ENCODE results near the gene RFC5. TPM values are rescaled to one million over a fixed set of nuclear protein-coding genes. Genes with fewer than 3 reads are reported as not detected.
"Not testable (repeated sequence)": the region's sequence is repeated elsewhere in the genome, so short reads cannot be mapped to it uniquely, and the experiment has no call there.

Gene RFC5
- total RNA-seq, 1 donor from 2014 or later = 10.0 TPM

DNA sequence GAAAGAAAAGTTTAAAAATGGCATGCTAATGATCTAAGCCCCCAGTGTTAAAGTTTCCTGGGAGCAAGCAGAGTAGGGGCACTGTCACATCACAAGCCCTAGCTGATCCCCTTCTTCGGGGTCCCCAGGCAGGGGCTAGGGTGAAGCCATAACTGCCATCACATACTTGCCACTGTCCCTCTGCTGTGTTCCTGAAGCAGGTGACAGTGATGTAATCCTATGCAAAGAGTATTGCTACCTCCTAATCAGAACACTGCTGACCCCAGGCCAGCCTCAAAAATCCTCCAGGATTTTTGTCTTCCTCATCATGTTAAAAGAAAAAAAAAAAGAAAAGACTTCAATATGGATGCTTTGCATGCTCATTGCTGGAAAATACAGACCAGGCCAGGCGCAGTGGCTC, 1.2 kb upstream of the RFC5 start:
- DNase-seq (ENCODE audit: extremely low read depth, low read depth, low spot score) = no peak

DNA sequence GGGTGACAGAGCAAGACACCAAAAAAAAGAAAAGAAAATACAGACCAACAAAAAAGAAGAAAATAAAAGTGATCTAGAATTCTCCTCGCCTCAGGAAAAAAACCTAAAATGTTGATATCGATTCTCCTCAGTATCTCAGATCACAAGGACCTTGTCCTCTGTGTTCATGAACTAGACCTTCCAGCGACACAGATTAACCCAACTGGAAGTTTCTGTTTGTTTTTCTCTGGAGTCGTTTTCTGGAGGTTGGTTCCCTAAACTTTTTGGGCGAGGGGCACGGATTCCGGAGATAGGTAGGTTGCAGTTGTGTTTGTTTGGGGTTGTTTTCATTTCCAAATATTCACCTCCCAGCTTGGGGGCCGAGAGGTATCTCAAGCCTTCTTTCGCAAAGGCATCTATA, 559 bp upstream of the RFC5 start:
- DNase-seq (ENCODE audit: extremely low read depth, low read depth, low spot score) = no peak

DNA sequence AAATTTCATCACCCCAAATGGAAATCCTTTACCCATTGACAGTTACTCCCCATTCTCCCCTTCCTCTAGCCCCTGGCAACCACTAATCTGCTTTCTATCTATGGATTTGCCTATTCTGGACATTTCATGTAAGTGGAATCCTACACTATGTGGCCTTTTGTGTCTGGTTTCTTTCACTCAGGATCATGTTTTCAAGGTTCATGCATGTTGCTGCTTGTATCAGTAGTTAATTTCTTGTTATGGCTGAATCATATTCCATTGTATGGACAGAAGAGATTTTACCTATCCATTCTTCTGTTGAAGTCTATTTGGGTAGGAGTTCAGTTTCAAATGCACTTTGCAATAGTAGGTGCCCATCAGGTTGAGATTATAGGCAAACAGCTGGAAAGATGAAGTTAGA, 1.4 kb downstream of the RFC5 start:
- DNase-seq (ENCODE audit: extremely low read depth, low read depth, low spot score) = no peak

DNA sequence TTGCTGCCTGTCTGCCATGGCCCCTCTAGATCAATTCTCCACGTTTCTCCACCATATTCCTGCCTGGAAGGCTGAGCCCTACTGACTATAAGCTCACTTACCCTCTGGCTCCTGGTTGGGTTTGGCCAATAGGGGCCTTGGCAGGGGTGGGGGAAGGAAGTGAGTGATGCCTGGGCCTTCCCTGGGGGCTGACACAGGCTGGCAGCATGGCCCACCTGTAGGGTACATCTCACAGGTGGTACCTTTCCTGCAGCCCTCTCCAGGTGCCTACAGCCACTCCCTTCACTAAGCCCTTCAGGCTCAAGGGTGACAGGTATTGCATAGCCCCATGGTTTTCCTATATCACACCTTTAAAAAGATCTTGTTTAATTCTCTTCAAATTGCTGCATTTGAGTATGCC, 3.5 kb downstream of the RFC5 start:
- no peak for DNase-seq (ENCODE audit: extremely low read depth, low read depth, low spot score)

DNA sequence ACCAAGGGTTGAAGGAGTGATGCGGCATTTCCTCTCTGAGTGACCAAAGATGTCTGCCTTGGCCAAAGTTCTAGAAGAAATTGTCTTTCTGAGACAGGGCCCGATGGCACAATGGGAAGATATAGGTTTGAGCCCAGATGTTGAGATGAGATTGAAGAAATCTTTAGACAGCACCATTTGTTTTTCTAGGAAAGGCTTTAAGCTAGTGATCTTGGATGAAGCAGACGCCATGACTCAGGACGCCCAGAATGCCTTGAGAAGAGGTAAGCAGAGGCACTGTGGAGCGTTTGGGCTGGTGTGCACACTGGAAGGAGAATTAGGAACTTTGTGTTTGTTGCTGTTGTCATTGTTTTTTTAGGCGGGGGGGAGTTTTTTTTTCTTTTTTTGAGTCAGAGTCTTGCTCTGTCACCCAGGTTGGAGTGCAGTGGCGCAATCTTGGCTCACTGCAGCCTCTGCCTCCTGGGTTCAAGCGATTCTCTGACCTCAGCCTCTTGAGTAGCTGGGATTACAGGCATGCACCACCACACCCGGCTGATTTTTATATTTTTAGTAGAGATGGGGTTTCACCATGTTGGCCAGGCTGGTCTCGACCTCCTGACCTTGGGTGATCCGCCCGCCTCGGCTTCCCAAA, 5.7 kb downstream of the RFC5 start:
- not testable (repeated sequence) for DNase-seq (ENCODE audit: extremely low read depth, low read depth, low spot score)

DNA sequence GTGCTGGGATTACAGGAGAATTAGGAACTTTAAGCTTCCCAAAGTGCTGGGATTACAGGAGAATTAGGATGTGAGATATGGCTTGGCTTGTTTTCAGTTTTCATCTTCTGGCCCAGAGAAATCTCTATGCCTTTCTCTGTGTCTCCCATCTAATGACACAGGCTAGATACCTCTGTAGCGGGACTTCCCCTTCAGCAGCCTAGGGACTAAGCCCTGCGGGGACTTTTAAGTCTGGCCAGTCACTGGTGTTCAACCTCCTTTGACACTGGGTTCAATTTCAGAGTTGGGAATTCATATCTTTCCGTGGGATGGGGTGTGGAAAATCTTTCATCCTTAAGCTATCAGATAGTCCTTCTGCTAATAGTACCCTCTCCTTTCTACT, 6.2 kb downstream of the RFC5 start:
- no peak for DNase-seq (ENCODE audit: extremely low read depth, low read depth, low spot score)

DNA sequence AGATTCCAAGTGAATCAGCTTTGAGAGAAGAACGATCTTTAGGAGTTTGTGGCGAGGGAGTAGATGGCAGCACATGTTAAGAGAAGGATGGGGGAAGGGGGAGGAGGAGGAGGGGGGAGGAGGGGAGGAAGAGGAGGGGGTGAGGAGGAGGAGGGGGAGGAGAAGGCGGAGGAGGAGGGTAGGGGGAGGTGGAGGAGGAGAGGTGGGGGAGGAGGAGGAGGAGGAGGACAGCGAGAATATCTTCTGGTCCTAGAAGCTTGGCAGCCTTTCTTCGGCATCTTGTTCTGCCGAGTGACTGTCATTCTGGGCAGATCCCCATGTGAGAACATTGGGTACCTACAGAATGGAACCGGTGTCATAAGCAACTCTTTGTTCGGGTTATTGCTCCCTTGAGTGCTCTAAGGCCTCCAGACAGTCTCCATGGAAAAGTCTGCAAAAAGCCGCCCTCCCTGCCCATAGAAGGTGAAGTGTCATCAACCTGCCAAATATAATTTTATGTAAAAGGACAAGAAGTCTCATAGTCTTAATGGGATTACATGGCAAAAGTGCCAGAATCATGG, 6.9 kb downstream of the RFC5 start:
- DNase-seq (ENCODE audit: extremely low read depth, low read depth, low spot score) = no peak

DNA sequence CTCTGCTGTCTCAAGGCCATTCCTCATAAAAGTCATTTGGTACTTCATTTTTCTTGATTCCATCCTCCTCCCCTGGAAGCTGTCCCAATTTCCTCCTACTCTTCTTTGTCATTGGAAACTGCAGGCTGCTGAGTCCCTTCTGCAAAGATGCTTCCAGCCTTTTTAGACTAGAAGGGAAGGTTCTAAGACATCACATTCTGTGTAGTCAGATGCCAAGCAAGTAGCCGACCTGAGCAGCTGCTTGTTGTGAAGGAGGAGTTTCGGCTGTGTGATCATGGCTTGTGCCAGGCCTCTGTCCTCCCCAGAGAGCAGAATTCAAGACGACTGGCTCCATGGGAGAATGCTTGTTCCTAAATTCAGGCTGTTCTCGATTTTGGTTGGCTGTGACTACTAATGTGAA, 8.7 kb downstream of the RFC5 start:
- no peak for DNase-seq (ENCODE audit: extremely low read depth, low read depth, low spot score)

DNA sequence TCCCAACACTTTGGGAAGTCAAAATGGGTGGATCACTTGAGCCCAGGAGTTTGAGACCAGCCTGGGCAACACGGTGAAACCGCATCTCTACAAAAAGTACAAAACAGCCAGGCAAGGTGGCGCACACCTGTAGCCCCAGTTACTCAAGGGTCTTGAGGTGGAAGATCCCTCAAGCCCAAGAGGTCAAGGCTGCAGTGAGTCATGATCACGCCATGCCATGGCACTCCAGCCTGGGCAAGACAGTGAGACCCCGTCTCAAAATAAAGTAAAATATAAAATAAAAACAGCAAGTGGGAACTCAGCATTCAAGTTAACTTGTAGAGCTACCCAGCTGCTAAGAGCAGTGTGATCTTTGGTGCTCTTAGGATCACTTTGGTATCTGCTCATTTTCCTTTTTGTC, 12.7 kb downstream of the RFC5 start:
- DNase-seq (ENCODE audit: extremely low read depth, low read depth, low spot score) = no peak

DNA sequence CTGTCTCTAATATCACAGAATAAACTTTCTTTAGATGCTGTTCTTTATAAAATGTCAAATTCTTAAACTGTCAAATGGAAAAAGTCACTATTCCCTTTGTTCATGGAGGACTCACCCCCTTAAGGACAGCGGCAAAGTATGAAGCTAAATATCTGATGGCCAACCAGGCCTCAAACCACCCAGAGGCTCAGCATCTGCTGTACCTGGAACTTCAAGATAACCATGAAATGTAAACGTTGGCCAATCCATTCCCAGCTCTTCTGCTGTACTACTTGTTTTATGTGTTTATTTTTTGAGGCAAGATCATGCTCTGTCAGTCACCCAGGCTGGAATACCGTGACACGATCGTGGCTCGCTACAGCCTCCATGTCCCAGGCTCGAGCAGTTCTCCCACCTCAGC, 15.7 kb downstream of the RFC5 start:
- DNase-seq (ENCODE audit: extremely low read depth, low read depth, low spot score) = no peak

DNA sequence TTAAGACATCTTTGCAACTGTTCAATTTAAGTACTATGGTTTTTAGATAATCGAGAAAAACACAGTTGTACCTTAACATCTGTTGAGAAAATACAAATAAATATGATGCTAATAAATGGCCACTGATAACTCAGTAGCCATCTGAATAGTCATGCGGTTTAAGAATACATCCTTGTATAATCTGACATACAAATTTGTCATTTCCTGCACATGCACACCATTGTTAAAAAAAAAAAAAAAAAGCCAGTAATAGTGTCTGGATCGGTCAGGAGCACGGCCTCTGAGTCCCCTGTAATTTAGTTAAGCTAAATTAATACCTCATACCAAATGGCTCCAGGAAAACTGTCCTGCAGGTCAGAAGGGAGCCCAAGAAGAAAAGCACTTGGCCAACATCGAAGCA, 16.8 kb downstream of the RFC5 start:
- no peak for DNase-seq (ENCODE audit: extremely low read depth, low read depth, low spot score)

DNA sequence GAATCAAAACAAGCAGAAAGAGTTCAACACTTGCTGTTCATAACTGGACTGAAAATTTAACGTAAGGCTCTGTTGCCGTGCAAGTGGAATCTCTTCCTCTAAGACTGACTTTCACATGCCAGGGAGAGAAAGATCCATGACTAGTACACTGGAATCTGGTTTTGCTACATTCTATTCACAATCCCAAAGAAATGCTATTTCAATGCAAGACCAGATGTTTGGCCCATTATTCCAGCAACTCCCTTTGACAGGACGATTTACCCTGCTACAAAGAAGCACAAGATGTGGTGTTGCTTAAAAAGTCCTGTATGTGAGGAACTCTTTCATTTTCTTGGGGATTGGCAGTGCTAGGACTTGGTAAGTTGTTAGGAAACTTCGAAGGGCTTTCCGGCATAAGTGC, 17.4 kb downstream of the RFC5 start:
- DNase-seq (ENCODE audit: extremely low read depth, low read depth, low spot score) = no peak

DNA sequence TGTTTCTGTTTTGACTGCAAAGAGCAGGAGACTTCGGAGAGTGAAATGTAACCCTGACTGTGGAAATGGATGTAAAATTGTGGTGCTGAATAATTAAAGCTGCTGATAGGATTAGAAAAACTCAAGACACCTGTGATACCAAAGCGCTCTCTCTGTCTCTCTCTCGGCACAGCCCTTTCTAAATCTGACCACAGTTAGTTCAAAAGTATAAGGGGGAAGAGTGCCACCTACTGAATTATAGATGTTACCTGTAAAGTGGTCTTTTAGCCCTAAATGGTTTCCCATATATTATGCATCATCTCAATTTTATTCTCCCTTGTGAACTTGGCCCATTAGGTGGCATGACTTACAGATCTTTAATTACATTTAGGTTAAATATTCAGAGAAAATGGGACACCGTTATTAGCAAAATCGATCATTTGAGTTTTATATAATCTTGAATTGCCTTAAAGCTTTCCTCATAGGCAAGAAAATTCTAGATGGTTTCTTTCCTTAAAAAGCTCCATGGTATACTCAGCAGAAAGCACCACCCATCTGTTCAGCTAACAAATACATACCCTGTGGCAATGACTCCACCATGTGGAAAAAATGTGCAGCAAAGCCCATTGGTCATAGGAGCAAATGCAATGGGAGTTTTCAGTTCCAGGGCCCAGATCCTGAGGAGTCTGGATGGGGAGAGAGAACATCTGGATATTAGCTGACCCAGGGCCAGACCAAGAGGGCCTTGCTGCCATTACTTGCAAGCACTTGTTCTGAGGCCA, 18.1 kb downstream of the RFC5 start:
- no peak for DNase-seq (ENCODE audit: extremely low read depth, low read depth, low spot score)

DNA sequence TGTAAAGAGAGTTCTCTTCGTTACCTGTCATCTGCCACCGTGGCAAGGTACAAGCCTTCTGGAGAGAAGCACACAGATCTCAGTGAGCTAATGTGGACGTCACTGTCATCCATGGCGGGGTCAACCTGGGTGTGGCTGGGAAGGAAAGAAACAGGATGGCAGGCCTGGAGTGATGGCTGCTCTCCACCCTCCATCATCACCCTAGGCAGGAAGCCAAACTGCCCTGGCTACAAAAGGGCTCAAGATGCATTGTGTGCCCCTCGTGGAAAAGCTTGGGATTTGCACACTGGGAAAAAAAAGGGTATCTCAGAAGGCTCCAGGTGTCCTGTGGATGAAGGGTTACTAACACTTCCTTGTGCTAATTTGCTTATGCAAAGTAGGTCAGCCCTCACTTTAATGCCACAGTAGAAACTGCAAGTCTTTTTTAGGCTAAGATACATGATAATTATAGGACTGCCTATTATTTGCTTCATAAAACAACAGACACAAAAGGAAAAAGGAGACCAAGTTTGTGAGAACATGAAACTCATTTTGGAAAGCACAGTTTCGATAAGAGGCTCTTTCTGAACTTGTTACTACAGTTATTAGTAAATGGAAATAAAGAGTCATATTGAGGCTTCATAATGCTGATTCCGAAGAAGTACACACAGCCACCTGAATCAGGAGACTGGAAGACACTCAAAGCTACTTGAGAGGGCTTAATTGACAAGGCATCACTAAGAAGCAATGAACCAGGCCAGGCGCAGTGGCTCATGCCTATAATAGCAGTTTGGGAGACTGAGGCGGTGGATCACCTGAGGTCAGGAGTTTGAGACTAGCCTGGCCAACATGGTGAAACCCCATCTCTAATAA, 18.9 kb downstream of the RFC5 start:
- no peak for DNase-seq (ENCODE audit: extremely low read depth, low read depth, low spot score)

DNA sequence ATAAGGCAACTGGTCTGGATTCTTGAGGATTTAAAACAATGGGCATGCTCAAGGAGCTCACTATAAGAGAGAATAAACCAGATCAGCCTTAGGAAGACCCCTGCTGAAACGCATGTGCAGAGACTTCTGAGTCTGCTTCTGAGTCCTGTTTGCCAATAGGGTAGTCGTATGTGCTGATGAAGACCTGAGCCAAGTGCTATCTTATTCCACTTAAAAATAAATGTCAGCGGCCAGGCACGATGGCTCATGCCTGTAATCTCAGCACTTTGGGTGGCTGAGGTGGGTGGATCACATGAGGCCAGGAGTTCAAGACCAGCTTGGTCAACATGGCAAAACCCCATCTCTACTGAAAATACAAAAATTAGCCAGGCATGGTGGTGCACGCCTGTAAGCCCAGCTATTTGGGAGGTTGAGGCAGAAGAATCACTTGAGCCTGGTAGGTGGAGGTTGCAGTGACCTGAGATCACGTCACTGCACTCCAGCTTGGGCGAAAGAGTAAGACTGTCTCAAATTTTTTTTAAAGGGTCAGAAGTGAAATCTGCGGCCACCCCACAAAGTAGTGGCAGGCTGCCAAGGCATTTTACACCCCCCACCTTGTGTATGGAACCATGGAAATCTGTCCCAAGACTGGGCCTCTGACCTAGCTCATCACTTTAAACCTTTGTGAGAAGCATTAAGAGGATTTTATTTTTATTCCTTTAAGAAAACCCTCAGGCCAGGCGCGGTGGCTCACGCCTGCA, 20.3 kb downstream of the RFC5 start:
- no peak for DNase-seq (ENCODE audit: extremely low read depth, low read depth, low spot score)

DNA sequence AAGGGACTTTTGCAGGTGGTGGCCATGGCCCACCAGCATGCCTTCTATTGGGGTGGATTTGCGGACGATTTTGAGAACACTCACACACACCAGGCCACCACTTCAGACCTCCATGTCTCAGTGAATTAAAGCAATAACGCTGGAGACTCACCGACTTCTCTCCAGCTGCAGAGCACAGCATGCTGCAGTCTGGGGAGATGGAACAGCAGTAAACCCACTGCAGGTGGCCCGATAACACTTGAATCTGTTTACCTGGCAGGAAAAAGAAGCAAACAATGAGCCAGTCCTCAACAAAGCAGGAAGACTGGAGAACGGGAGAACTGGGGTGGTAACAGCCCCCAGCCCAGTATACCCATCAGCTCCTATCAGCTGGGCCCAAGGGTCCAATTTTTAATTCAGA, 21.6 kb downstream of the RFC5 start:
- no peak for DNase-seq (ENCODE audit: extremely low read depth, low read depth, low spot score)

DNA sequence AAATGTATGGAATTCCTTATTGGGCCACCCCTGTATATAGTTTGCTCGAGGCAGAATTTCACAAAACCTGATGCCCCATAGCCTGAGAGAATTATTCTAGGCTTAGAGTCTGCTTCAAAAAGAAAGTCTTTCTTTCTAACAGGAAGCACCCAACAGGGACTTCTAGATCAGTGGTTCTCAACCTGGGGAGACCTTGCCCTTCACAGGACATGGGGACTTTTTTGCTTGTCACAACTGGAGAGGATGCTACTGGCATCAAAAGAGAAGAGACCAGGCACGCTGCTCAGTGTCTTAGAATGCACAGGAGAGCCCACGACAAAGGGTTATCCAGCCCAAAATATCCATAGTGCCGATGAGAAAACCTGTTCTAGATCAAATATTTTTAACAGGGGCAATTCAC, 25.6 kb downstream of the RFC5 start:
- no peak for DNase-seq (ENCODE audit: extremely low read depth, low read depth, low spot score)

DNA sequence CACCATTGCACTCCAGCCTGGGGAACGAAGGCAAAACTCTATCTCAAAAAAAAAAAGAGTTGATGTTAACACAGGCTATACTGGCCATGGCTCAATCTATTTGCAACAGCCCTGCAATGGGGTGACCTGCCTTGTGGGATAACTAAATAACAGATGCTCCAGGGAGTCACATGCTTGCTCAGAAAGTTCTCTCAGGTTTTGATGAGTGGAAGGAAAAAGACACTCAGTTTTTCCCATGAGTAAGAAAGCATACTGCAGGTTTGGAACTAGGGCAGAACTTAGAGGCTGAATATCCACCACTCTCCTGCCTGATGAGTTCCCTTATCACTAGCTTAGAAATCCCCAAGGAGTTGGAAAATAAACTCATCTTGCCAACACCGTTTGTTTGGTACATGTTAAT, 27.6 kb downstream of the RFC5 start:
- no peak for DNase-seq (ENCODE audit: extremely low read depth, low read depth, low spot score)

DNA sequence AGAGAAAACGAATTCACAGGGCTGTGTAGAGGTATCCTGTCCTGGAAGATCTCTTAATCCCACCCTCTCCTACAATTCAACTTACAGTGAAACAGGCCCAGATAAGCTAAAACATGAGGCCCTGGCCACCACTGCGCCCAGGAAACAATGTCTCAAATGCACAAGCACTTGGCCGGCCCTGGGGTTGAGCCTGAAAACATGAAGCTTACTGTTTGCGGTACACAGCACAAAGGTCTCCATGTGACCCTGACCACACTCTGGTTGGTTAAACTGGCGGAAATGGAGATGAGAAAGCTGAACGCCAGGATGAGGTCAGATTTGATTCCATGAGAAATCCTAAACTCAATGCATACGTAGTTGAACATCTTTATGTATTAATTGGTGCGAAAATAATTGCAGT, 28.1 kb downstream of the RFC5 start:
- no peak for DNase-seq (ENCODE audit: extremely low read depth, low read depth, low spot score)

DNA sequence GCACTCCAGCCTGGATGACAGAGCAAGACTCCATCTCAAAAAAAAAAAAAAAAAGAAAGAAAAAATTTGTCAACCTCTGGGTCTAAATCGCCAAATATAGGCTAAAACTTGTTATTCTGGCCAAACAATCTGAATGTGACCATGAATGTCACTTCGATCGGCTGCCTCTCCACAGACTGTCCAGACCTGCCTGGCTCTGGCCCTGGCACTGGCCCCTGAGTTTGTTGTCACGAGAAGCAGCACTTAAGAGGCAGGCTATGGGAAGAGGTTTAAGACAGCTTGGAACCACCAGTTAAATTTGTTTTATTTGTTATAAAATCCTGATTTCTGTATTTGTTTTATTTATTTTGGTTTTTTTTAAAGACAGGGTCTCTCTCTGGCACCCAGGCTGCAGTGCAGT, 29.9 kb downstream of the RFC5 start:
- DNase-seq (ENCODE audit: extremely low read depth, low read depth, low spot score) = no peak
